Amniotic epithelial cell (primary cell): ENCODE data around the gene SUPT3H.

ENCODE experiments used
- DNase-seq: peaks from one replicate; pipeline ENCODE4 v3.0.0-alpha.2; 2010; ENCODE audit warnings: low read depth

SUPT3H gene

DNA sequence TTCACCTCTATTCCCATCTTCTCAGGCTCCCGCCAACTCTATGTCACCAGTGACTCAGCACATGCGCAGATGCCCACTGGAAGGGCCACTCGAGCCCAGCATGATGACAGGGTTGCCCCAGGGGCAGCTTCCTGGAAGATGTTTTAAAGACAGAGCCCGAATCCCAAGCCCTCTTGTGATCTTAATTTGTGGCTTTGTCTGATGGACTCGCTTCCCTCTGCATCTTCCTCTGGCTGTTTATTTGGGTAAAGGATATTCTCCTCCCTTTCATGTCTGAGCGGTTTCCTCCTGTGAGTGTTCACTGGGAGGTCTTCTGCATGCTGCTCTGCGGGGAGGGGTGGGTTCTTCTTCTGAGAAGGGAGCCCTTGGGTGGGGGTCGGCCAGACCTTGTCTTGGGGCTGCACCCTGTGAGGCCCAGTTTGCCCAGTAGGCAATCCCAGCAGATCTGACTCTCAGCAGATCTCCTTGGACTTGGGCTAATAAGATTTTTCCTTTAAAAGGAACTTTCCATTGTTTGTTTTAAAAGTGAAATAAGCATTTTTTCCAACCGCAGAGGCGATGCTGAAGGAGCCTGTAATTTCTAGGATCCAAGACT, 589.2 kb downstream of the SUPT3H start:
- DNase-seq = no peak

- DNase-seq = no peak
These were observed 590.4 kb downstream of the SUPT3H start for GRCh38 chr6:44787254-44787834.

GRCh38 chr6:44785130-44785529, 592.6 kb downstream of the SUPT3H start:
- DNase-seq = no peak

GRCh38 chr6:44784195-44784594, 593.5 kb downstream of the SUPT3H start:
- no peak for DNase-seq

DNA sequence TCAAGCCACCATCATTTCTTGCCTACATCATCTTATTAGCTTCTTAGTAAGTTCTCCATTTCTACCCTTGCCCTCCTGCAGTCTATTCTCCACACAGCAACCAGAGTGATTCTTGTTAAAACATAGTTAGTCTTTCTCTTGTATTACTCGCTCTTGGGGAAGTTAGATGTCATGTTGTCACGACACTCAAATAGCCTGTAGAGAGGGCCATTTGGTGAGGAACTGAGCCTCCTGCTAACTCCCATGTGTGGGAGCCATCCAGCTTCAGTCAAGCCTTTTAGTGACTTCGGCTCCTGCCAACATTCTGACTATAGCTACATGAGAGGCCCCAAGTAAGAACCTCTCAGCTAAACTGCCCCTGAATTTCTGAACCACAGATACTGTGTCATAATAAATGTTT, 594.8 kb downstream of the SUPT3H start:
- no peak for DNase-seq

DNA sequence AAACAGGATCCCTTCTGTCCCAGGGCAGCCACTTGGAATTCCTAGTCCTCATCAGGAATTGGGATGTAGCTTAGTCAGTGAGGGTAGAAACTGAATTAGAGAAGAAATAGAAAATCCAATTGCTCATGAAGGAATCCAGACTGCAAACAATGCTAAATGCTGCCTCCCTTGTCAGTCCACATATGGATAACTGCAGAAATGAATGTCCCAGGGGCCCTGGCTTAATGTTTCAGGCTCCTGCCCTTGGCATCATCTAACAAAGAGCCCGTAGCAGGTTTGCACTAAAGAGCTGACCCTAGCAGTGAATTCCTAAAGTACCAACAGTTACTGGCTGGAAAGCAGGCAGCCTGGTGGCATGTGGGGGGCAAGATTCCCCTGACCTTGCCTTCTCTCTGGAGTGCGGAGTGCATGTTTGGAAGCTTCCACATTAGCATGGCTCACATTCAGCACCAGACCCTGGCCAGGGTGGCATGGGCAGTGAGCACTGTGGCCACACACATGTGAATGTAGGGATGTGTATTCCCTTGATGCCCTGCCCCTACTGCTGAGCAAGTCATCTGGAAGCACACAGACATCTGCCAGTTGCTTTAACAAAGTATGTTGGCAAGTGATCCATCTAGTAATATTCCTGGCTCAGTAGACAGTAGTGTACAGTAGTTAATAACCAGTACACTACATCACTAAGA, 595.7 kb downstream of the SUPT3H start:
- no peak for DNase-seq

GRCh38 chr6:44780161-44780560, 597.6 kb downstream of the SUPT3H start:
- DNase-seq = no peak

- no peak for DNase-seq
These were observed 598.5 kb downstream of the SUPT3H start for GRCh38 chr6:44779130-44779826.
